Measurements from ENCODE around the gene ZDHHC18. TPM values are rescaled to one million over a fixed set of nuclear protein-coding genes. Genes with fewer than 3 reads are reported as not detected.
A peak's percentile ranks its signal among the peaks of the same experiment; 100 is the strongest.

Gene ZDHHC18
- total and polyA plus RNA-seq, 7 donors: 7.5 to 19.4 (median 12.3) TPM

DNA sequence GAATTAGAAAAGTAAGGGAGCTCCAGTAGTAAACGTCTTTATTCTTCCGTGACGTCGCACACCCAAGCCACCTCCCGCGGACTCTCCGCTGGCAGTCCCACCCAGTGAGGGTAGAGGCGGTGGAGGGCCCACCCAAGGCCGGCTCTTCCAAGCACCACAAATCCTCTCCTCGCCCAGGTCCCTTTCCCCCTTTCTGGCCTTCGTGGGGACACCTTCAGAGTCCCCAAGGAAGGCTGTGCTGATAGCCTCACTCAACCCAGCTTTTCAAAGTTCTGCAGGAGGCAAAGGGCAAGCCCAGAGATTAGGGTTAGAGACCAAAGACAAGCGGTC lies 63.9 kb downstream of the ZDHHC18 start:
- Histone ChIP-seq H3K4me1 (peaks cover 0 to 23% (median 21%) of the 10 kb centered on the region in 4 donors), H3K27ac (peak overlapping the region; percentile 88 to 92 (median 90)), H3K27me3 (no peaks in the 10 kb centered on the region), H3K36me3 (peaks cover 21 to 76% (median 46%) of the 10 kb centered on the region in 4 donors), H3K9me3 (no peaks in the 10 kb centered on the region), H3K4me3 (peak overlapping the region; percentile 66 to 81 (median 74))
- peak; percentile 68 for DNase-seq
- WGBS, 2 donors: 1 to 5% methylated on average over 12 of the region's 12 CpGs
- intact Hi-C loops (cut with DNase I): no loop called here
- TF ChIP-seq EP300 (IDR thresholded peaks at IDR 0.05): no peak
- TF ChIP-seq POLR2AphosphoS5 (IDR thresholded peaks at IDR 0.05): no peak
- TF ChIP-seq, protein P1, sequence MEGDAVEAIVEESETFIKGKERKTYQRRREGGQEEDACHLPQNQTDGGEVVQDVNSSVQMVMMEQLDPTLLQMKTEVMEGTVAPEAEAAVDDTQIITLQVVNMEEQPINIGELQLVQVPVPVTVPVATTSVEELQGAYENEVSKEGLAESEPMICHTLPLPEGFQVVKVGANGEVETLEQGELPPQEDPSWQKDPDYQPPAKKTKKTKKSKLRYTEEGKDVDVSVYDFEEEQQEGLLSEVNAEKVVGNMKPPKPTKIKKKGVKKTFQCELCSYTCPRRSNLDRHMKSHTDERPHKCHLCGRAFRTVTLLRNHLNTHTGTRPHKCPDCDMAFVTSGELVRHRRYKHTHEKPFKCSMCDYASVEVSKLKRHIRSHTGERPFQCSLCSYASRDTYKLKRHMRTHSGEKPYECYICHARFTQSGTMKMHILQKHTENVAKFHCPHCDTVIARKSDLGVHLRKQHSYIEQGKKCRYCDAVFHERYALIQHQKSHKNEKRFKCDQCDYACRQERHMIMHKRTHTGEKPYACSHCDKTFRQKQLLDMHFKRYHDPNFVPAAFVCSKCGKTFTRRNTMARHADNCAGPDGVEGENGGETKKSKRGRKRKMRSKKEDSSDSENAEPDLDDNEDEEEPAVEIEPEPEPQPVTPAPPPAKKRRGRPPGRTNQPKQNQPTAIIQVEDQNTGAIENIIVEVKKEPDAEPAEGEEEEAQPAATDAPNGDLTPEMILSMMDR (IDR thresholded peaks at IDR 0.05): no peak
- no peak for TF ChIP-seq POLR2A (IDR thresholded peaks at IDR 0.05)

DNA sequence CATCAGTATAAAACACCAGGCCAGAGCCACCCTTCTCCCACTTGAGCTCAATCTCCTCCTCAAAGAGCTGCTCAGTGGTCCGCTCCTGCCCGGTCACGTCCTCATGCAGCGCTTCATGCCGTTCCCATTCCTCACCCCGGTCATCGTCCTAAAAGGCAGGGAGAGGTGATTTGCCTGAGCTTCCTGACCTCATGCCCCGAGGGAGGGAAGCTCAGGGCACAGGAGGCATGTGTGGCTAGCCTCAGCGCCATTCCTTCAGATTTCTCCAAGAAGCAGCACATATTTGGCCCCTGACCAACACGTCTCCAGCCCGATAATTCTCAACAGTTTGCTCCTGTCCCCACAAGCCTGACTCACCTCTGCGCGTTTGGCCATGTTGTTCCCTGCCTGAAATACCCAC lies 67.8 kb downstream of the ZDHHC18 start:
- TF ChIP-seq POLR2AphosphoS5 (IDR thresholded peaks at IDR 0.05) (no peak), POLR2A (IDR thresholded peaks at IDR 0.05) (no peak), EP300 (IDR thresholded peaks at IDR 0.05) (no peak)
- TF ChIP-seq, protein P1 (IDR thresholded peaks at IDR 0.05): no peak
- Histone ChIP-seq H3K4me1 (peaks cover 0 to 20% (median 17%) of the 10 kb centered on the region in 4 donors), H3K36me3 (peaks cover 4 to 68% (median 31%) of the 10 kb centered on the region in 4 donors), H3K4me3 (no peak overlapping the region), H3K9me3 (no peaks in the 10 kb centered on the region), H3K27ac (no peak overlapping the region), H3K27me3 (no peaks in the 10 kb centered on the region)
- no peak for DNase-seq
- 96 to 97% methylated on average over 13 of the region's 13 CpGs for WGBS, 2 donors
- intact Hi-C loops (cut with DNase I): no loop called here

DNA sequence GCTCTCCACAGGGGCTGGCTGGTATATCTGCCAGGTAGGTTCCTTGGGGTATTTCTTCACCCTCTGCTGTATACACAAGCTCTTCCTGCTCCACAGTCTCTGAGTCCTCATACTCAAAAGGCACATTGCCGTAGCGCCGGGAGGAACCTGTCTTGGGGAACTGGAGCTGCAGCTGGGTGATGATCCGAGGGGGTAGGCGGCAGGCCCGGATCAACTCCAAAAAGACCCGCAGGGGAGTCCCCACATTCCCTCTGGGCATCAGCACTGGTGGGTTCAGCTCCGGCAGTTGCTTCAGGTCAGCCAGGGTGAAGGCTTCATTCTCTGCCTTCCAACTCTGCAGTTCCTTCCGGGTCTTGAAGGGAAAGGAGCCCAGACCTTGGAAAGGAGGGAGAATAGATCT lies 70.9 kb downstream of the ZDHHC18 start:
- H3K9me3 ChIP-seq: no peaks in the 10 kb centered on the region
- peaks cover 0 to 21% (median 13%) of the 10 kb centered on the region in 4 donors for H3K4me1 ChIP-seq
- H3K4me3 ChIP-seq: no peak overlapping the region
- DNase-seq: no peak
- WGBS, 2 donors: 94 to 96% methylated on average over 9 of the region's 9 CpGs
- H3K36me3 ChIP-seq: peaks cover 4 to 58% (median 30%) of the 10 kb centered on the region in 4 donors
- H3K27me3 ChIP-seq: no peaks in the 10 kb centered on the region
- TF ChIP-seq EP300 (IDR thresholded peaks at IDR 0.05): no peak
- no peak for TF ChIP-seq POLR2A (IDR thresholded peaks at IDR 0.05)
- TF ChIP-seq POLR2AphosphoS5 (IDR thresholded peaks at IDR 0.05): no peak
- TF ChIP-seq, protein P1 (IDR thresholded peaks at IDR 0.05): no peak
- H3K27ac ChIP-seq: no peak overlapping the region
- intact Hi-C loops (cut with DNase I): no loop called here

DNA sequence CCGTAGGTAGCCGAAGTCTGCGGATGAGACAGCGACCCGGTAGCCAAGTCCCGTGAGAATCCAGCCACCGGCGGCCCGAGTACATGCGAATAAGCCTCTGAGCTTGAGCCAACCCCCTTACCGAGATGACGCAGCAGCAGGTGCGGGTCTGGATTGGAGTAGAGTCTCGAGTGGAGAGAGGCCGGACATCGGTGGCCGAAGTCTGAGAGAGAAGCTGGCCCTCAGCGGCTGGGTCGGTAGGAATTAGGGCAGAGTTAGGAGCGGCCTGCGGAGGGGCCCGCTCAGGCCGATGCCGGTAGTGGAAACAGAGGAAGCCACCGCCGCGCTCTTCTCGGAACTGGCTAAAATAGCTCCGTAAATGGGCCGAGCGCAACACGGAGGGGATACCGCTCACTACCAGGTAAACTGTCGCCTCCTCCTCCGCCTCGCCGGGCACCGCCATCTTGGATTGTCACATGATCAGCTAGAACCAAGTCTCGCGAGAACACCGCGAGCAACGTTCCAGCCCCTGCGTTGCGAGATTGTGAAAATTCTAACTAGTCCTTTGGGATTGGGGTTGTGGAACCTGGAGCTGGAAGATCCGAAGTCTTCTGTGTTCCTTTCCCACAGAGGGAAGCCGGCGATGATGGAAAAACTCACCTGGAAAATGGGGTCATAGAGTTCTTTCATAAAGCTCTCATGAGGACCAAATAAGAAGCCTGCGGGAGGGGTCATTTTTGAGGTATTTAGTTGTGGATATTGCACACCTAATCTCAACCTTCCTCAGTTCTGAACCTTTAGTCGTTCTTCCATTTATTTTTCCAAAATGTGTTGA lies 73.7 kb downstream of the ZDHHC18 start, which contains the start of gene GPATCH3:
TSS of gene GPATCH3 (minus strand) at position 467 of the 814 bp plus-strand sequence. CDS start at position 442, 25 bp downstream.
- intact Hi-C loops (cut with DNase I): no loop called here

More for the DNA sequence above, 73.7 kb downstream of the ZDHHC18 start, which contains the start of gene GPATCH3:
- peak; percentile 97 for DNase-seq
- Histone ChIP-seq H3K4me1 (peaks cover 0 to 21% (median 13%) of the 10 kb centered on the region in 4 donors), H3K27ac (peak within 1 kb of the TSS; percentile 79 to 84 (median 82)), H3K4me3 (peak within 1 kb of the TSS; percentile 84 to 94 (median 88)), H3K9me3 (no peaks in the 10 kb centered on the region), H3K27me3 (no peaks in the 10 kb centered on the region), H3K36me3 (peaks cover 0 to 30% (median 6%) of the 10 kb centered on the region in 4 donors)
- TF ChIP-seq POLR2AphosphoS5 (IDR thresholded peaks at IDR 0.05) (peak; percentile 48 to 81 (median 79)), EP300 (IDR thresholded peaks at IDR 0.05) (no peak), POLR2A (IDR thresholded peaks at IDR 0.05) (peak; percentile 23 to 27)
- TF ChIP-seq, protein P1 (IDR thresholded peaks at IDR 0.05): no peak
- 0% methylated on average over 50 of the region's 50 CpGs for WGBS, 2 donors
